ENCODE results near the gene NOSIP. TPM values are rescaled to one million over a fixed set of nuclear protein-coding genes. Genes with fewer than 3 reads are reported as not detected.

Gene NOSIP
- polyA plus RNA-seq, 1 of the 3 experiments (the other 2 are of a cell fraction): 128 TPM

- no peak for TF ChIP-seq GATA2 (CRISPR knock-in tag; IDR thresholded peaks at IDR 0.05)
- no peak for TF ChIP-seq SMC3 (IDR thresholded peaks at IDR 0.05; ENCODE audit: low read depth, low read length)
- TF ChIP-seq IRF3 (IDR thresholded peaks at IDR 0.05; ENCODE audit: low read depth, low read length): no peak
- TF ChIP-seq, protein P1, sequence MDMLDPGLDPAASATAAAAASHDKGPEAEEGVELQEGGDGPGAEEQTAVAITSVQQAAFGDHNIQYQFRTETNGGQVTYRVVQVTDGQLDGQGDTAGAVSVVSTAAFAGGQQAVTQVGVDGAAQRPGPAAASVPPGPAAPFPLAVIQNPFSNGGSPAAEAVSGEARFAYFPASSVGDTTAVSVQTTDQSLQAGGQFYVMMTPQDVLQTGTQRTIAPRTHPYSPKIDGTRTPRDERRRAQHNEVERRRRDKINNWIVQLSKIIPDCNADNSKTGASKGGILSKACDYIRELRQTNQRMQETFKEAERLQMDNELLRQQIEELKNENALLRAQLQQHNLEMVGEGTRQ (IDR thresholded peaks at IDR 0.05; ENCODE audit: borderline replicate concordance, low read depth, low read length): no peak
- TF ChIP-seq TEAD4 (IDR thresholded peaks at IDR 0.05; ENCODE audit: borderline replicate concordance, insufficient read depth): no peak
Observed at GRCh38 chr19:49574206-49574755, 6.1 kb downstream of the NOSIP start (continued).

GRCh38 chr19:49573425-49573824, 6.9 kb downstream of the NOSIP start:
- no peak overlapping the region for H3K9ac ChIP-seq
- no peak for DNase-seq
- CTCF ChIA-PET: interaction anchor here (0.6 to 2.1 kb wide), 6 partner anchors 11 to 108 kb away, joined by 3 to 6 read pairs (median 3); no protein-coding TSS in a partner anchor
- peaks cover 6 to 13% of the 10 kb centered on the region in 2 experiments for H3K36me3 ChIP-seq (replicated peaks in 1 of 2; ENCODE audit: control insufficient read depth in 1 of 2, insufficient read depth in 2 of 2, low read length in 1 of 2)
- POLR2A ChIA-PET: no interaction called here
- no peak overlapping the region; a peak in 1 of 4 replicates for H3K27ac ChIP-seq (ENCODE audit: low read depth in 2 of 2, low read length in 1 of 2)
- no peaks in the 10 kb centered on the region for H3K27me3 ChIP-seq (ENCODE audit: insufficient read depth)
- WGBS (ENCODE audit: low lambda C conversion rate): 92% methylated on average over 3 of the region's 3 CpGs
- H2AFZ ChIP-seq (ENCODE audit: low read depth): no peak overlapping the region
- H3K9me2 ChIP-seq: no peaks in the 10 kb centered on the region
- peaks cover 7 to 12% of the 10 kb centered on the region in 2 experiments; a peak in 2 of 4 replicates for H3K4me1 ChIP-seq (ENCODE audit: control insufficient read depth in 1 of 2, insufficient read depth in 2 of 2, low read depth in 1 of 2, low read length in 1 of 2)
- no peak overlapping the region for H3K4me3 ChIP-seq (ENCODE audit: low read depth in 2 of 2, low read length in 1 of 2)
- no peak overlapping the region for H3K4me2 ChIP-seq
- peaks cover 96% of the 10 kb centered on the region for H3K79me2 ChIP-seq (ENCODE audit: insufficient read depth)
- H3F3A ChIP-seq (replicated peaks; ENCODE audit: insufficient read depth): peaks cover 19% of the 10 kb centered on the region
- TF ChIP-seq RAD21 (IDR thresholded peaks at IDR 0.05; ENCODE audit: low read length) (no peak), EP300 (IDR thresholded peaks at IDR 0.05; ENCODE audit: borderline replicate concordance in 1 of 2, low read depth in 1 of 2, low read length in 1 of 2) (no peak), NFIC (IDR thresholded peaks at IDR 0.05; ENCODE audit: borderline replicate concordance) (no peak), CHD2 (IDR thresholded peaks at IDR 0.05; ENCODE audit: low read length, partially characterized antibody) (no peak), RCOR1 (IDR thresholded peaks at IDR 0.05; ENCODE audit: low read length) (no peak), RFX5 (IDR thresholded peaks at IDR 0.05; ENCODE audit: low read length) (no peak), FOXM1 (IDR thresholded peaks at IDR 0.05; ENCODE audit: low read depth) (no peak), ELF1 (IDR thresholded peaks at IDR 0.05) (no peak), IRF3 (IDR thresholded peaks at IDR 0.05; ENCODE audit: low read depth, low read length) (no peak), TEAD4 (IDR thresholded peaks at IDR 0.05; ENCODE audit: borderline replicate concordance, insufficient read depth) (no peak), SMC3 (IDR thresholded peaks at IDR 0.05; ENCODE audit: low read depth, low read length) (no peak), FOXJ3 (CRISPR knock-in tag; IDR thresholded peaks at IDR 0.05) (no peak), ZBTB33 (IDR thresholded peaks at IDR 0.05; ENCODE audit: borderline replicate concordance, low read depth) (no peak), FOSL2 (IDR thresholded peaks at IDR 0.05; ENCODE audit: borderline replicate concordance, low read depth) (no peak), RXRA (IDR thresholded peaks at IDR 0.05; ENCODE audit: borderline replicate concordance, low read depth) (no peak), MXI1 (IDR thresholded peaks at IDR 0.05; ENCODE audit: low read depth, low read length) (no peak), CTCF (IDR thresholded peaks at IDR 0.05) (no peak), TAF1 (IDR thresholded peaks at IDR 0.05; ENCODE audit: borderline replicate concordance, low read depth, low read length) (no peak)
- peaks cover 15% of the 10 kb centered on the region for H4K20me1 ChIP-seq (ENCODE audit: insufficient read depth)
- no peaks in the 10 kb centered on the region for H3K9me3 ChIP-seq
